Mucosa of rectum (tissue), 2 donors: ENCODE data around the gene LZTS2.
"Not testable (repeated sequence)": the region's sequence is repeated elsewhere in the genome, so short reads cannot be mapped to it uniquely, and the experiment has no call there.

Experiments used
- H3K27ac ChIP-seq, 2 donors: one replicate each; pipeline ENCODE4 v1.7.0; 2013; ENCODE audit warnings: inconsistent platforms in 2 of 2, low read depth in 2 of 2, low read length in 2 of 2
- H3K27me3 ChIP-seq, 2 donors: one replicate each; pipeline ENCODE4 v1.7.0; 2013; ENCODE audit warnings: low read length in 2 of 2; ENCODE audit not compliant: control insufficient read depth in 2 of 2, insufficient read depth in 2 of 2
- H3K36me3 ChIP-seq, 2 donors: one replicate each; pipeline ENCODE4 v1.7.0; 2013; ENCODE audit warnings: low read length in 2 of 2; ENCODE audit not compliant: control insufficient read depth in 2 of 2, insufficient read depth in 2 of 2
- H3K4me1 ChIP-seq, 2 donors: one replicate each; pipeline ENCODE4 v1.7.0; 2013; ENCODE audit warnings: low read length in 2 of 2, mild to moderate bottlenecking in 1 of 2; ENCODE audit not compliant: control insufficient read depth in 2 of 2, insufficient read depth in 2 of 2
- H3K4me3 ChIP-seq, 2 donors: one replicate each; pipeline ENCODE4 v1.7.0; 2013; ENCODE audit warnings: low read length in 2 of 2
- H3K9ac ChIP-seq, 2 donors: one replicate each; pipeline ENCODE4 v1.7.0; 2013; ENCODE audit warnings: low read length in 2 of 2, low read depth in 1 of 2, mild to moderate bottlenecking in 1 of 2
- H3K9me3 ChIP-seq, 2 donors: one replicate each; pipeline ENCODE4 v1.7.0; 2013; ENCODE audit warnings: low read length in 2 of 2; ENCODE audit not compliant: control insufficient read depth in 2 of 2
- donor health status: healthy.
- donor health status: Normal muscosa, but diverticular disease.

Gene LZTS2

DNA sequence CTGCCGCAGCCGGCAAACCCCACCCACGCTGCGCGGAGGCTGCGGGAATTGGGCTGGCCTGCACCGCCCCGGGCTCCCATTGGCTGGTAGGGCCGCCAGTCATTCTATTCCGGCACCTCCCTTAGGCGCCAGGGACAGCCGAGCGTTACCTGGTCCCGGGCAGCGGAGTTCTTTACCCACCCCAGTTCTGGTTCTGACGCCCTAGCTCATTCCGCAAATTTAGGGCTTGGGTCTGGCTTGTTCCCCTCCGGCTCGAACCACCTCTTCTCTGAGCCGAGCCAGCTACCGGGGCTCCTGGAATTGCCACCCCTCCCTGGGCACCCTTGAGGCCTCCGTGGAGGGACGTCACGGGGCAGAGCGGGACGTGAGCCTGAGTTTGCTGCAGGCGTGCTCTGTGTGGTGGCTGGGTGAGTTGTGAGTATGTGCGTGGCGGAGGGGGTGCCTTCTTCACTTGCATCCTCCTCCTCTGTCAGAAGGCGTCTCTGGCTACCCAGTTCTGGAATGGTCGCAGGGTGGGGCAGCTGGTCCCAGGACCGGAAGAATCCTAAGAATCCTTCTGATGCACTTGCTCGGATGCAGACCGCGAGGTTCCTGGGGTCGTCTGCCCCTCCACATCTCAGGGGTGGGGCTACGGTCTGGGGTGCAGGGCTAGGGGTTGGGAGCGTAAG is 31.7 kb downstream of the LZTS2 start, which contains the start of the genes PDZD7 and SFXN3:
Gene PDZD7 (minus strand): TSS at position 2 of the 668 bp plus-strand sequence. CDS start 910 bp downstream, outside the sequence.
Gene SFXN3 (plus strand): TSS at position 107 of the 668 bp plus-strand sequence. CDS start 3,461 bp downstream, outside the sequence.
- H3K9ac ChIP-seq, result peak within 1 kb of the TSS; percentile 79 to 87
- H3K4me1 ChIP-seq, result peaks cover 21% of the 10 kb centered on the region in 2 donors
- H3K9me3 ChIP-seq, result no peaks in the 10 kb centered on the region
- H3K27me3 ChIP-seq, result peaks cover 0 to 5% of the 10 kb centered on the region in 2 donors
- H3K27ac ChIP-seq, result peak within 1 kb of the TSS; percentile 78 to 87
- H3K36me3 ChIP-seq, result peaks cover 5 to 9% of the 10 kb centered on the region in 2 donors
- peak within 1 kb of the TSS; percentile 74 to 81 for H3K4me3 ChIP-seq

DNA sequence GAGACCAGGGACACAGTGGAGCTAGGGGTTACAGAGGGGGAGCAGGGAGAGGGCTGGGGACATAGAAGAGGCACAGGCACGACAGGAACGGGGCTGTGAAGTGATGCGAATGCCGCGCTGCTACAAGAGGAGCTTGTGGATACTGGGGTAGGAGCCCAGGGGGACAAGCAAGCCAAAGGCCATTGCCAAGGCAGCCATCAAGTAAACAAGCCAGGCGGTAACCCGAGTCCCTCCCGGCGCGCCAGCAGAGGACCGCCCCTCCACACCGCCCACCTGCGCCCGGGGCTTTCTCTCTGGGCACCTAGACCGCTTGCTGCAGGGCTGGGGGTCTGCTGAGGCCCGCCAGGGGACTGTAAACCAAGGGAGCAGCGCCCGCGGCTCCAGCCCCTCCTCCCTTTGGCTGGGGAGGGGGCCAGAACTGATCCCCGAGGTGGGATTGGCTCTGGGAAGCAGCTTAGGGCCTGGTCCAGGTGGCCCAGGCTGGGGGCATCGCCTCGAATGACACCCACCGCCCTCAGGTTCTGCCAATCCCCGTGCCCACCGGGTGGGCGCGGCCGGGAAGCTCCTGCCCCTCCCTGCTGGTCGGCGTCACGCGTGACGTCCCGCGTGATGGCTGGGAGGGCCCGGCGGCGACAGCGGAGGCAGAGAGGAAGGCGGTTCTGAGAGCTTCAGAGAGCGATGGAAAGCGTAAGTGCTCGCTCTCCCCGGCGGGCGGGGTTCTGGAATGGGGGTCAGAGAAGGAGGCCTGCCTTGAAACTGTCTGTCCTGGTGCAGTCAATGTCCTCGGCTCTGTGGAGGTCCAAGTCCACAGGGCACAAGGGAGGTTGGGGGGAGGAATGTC is 32.4 kb downstream of the LZTS2 start:
- H3K4me3 ChIP-seq, result peak overlapping the region; percentile 74 to 81
- H3K9me3 ChIP-seq, result no peaks in the 10 kb centered on the region
- peaks cover 0 to 5% of the 10 kb centered on the region in 2 donors for H3K27me3 ChIP-seq
- H3K27ac ChIP-seq, result peak overlapping the region; percentile 78 to 87
- peaks cover 10 to 15% of the 10 kb centered on the region in 2 donors for H3K36me3 ChIP-seq
- peaks cover 21% of the 10 kb centered on the region in 2 donors for H3K4me1 ChIP-seq
- H3K9ac ChIP-seq, result peak overlapping the region; percentile 79 to 87

DNA sequence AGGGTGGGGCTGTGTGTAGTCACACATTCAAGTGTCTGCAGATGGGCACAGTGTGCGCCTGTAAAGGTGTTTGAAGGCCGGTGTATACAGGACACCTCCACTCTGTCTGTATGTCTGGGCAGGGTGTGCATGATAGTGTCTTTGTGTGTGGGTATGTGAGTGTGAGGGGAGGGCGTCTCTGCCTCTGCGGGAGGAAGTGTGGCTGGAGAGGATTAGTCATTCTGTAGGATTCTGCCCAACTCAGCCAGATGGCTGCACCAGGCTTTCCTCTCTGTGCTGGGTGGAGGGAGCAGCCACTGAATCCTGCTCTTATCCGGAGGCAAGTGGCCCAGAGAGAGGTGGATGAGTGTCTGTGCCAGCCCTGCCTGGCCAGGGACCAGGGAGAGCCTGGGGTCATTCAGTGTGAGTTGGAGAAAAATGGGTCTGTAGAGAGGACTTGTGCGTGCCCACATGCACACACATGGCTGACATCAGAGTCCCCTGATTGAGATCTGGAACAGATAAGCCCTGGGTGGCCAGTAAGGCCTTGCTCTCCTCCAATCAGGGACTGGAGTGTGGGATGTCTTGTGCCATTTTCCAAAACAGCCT is 33.1 kb downstream of the LZTS2 start:
- Histone ChIP-seq H3K9ac (peak overlapping the region; percentile 79 to 87), H3K4me3 (peak overlapping the region; percentile 74 to 81), H3K36me3 (peaks cover 17 to 22% of the 10 kb centered on the region in 2 donors), H3K4me1 (peaks cover 21% of the 10 kb centered on the region in 2 donors), H3K27me3 (peaks cover 0 to 5% of the 10 kb centered on the region in 2 donors), H3K27ac (peak overlapping the region; percentile 78 to 87), H3K9me3 (no peaks in the 10 kb centered on the region)

DNA sequence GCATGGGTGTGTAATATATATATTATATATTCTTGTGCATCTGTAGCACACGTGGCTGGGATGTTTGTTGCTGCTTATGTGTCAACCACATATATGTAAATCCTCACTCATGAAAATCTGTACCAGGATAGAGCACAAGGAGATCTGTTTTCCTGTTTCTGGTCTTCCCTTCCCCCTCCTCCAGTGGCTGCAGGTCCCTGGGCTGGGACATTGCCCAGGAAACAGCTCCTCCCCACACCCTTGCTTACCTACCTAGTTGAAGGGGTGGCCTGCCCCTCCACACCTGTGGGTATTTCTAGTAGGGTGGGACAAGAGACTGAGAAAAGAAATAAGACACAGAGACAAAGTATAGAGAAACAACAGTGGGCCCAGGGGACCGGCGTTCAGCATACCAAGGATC is 33.7 kb downstream of the LZTS2 start:
- Histone ChIP-seq H3K36me3 (peaks cover 21 to 28% of the 10 kb centered on the region in 2 donors), H3K9me3 (no peaks in the 10 kb centered on the region), H3K4me3 (peak overlapping the region in 1 of 2 donors; percentile 74), H3K4me1 (peaks cover 21 to 25% of the 10 kb centered on the region in 2 donors), H3K27me3 (peaks cover 0 to 5% of the 10 kb centered on the region in 2 donors), H3K27ac (no peak overlapping the region), H3K9ac (peak overlapping the region in 1 of 2 donors; percentile 79)

DNA sequence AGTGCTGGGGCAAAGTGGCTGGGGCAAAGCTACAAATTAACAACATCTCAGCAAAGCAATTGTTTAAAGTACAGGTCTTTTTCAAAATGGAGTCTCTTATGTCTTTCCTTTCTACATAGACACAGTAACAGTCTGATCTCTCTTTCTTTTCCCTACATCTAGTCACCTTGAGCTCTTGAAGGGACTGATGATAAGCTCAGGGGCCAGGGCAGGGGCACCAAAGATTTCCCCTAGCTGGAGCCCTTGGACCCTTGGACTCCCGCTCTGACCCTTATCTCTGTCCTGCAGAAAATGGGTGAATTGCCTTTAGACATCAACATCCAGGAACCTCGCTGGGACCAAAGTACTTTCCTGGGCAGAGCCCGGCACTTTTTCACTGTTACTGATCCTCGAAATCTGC is 34.8 kb downstream of the LZTS2 start:
- H3K9me3 ChIP-seq, H3K9ac ChIP-seq, H3K4me3 ChIP-seq, H3K27ac ChIP-seq, H3K27me3 ChIP-seq: not testable (repeated sequence)
- peaks cover 21 to 35% of the 10 kb centered on the region in 2 donors for H3K36me3 ChIP-seq
- peaks cover 21 to 25% of the 10 kb centered on the region in 2 donors for H3K4me1 ChIP-seq

DNA sequence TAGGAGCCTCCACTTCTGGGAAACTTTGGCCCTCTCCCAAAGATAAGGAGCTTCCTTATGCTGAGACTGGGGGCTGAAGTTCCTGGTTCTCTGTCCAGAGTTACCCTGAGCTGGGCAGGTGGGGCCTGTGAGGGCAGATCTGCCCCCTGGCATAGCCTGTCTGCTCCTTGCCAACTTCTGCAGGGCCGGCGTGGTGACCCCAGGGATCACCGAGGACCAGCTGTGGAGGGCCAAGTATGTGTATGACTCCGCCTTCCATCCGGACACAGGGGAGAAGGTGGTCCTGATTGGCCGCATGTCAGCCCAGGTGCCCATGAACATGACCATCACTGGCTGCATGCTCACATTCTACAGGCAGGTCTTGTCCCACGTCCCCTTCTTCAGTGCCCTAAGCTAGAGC is 35.7 kb downstream of the LZTS2 start:
- peaks cover 21 to 37% of the 10 kb centered on the region in 2 donors for H3K36me3 ChIP-seq

DNA sequence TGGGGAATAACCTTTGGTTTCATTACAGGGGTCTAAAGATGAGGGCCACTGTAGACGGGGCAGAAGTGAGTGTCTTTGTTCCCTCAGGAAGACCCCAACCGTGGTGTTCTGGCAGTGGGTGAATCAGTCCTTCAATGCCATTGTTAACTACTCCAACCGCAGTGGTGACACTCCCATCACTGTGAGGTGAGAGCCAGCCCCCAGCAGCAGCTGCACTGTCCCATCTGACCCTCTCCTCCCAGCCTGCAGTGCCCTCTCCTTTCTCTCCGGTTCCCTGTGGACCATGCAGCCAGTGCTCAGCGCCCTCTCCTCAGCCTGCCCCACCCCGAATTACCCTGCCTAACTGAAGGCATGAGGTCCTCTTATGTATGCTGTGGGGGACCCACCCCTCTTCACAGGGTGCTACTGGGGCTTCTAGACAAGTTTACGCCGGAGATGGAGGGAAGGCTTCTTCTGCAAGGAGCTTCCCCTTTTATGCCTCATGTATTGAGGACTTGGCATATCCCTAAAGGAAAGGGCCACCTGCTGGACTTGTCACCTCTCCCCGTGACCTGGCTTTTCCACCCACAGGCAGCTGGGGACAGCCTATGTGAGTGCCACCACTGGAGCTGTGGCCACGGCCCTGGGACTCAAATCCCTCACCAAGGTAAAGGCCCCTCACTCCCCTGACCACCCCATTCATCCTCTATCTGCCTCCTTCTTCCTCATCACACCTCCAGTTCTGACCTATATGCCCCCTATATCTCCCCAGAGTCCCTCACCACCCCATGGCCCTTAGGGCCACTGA is 36.5 kb downstream of the LZTS2 start:
- Histone ChIP-seq H3K36me3 (peaks cover 21 to 37% of the 10 kb centered on the region in 2 donors), H3K27ac (no peak overlapping the region)

More for the DNA sequence above, 35.7 kb downstream of the LZTS2 start:
- Histone ChIP-seq H3K4me3 (no peak overlapping the region), H3K4me1 (peaks cover 21 to 25% of the 10 kb centered on the region in 2 donors), H3K27ac (no peak overlapping the region), H3K9me3 (no peaks in the 10 kb centered on the region), H3K9ac (no peak overlapping the region), H3K27me3 (no peaks in the 10 kb centered on the region)

DNA sequence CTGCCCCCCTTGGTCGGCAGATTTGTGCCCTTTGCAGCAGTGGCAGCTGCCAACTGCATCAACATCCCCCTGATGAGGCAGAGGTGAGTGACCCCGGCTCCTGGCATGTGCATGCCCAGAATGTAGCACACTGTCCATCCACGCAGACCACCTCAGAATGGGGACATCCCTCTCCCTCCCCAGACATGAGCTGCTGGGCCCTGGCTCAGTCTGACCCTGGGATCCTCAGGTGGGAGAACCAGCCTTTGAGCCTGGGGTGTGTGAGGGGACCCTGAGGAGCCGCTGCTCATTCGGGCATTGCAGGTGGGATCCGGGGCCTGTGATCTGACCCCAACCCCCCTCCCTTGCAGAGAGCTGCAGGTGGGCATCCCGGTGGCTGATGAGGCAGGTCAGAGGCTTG is 37.1 kb downstream of the LZTS2 start:
- Histone ChIP-seq H3K4me3 (no peak overlapping the region), H3K9me3 (no peaks in the 10 kb centered on the region), H3K27ac (no peak overlapping the region), H3K27me3 (no peaks in the 10 kb centered on the region), H3K4me1 (peaks cover 21% of the 10 kb centered on the region in 2 donors), H3K9ac (no peak overlapping the region), H3K36me3 (peaks cover 21 to 37% of the 10 kb centered on the region in 2 donors)

More for the DNA sequence above, 36.5 kb downstream of the LZTS2 start:
- Histone ChIP-seq H3K9ac (no peak overlapping the region), H3K9me3 (no peaks in the 10 kb centered on the region), H3K4me3 (no peak overlapping the region), H3K4me1 (peaks cover 23 to 24% of the 10 kb centered on the region in 2 donors), H3K27me3 (no peaks in the 10 kb centered on the region)

DNA sequence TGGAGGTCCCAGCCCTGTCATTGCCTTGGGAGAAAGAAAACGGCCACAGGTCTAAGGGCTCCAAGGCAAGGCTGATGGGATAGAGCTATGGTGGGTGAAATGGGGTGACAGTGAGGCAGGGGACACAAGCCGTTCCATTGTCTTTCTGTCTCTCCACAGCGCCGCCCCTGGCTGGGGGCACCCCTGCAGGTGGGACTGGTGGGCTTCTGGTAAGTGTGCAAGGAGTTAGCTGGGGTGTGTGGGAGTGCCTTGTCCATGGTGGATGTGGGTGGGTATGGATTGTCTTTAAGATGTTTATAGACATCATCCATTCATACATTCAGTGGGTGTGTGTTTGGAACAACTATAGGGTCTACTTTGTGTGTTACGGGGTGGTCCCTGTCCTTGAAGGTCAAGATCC is 38.9 kb downstream of the LZTS2 start:
- Histone ChIP-seq H3K27me3 (no peaks in the 10 kb centered on the region), H3K4me1 (peaks cover 18% of the 10 kb centered on the region in 2 donors), H3K4me3 (no peak overlapping the region)

More for the DNA sequence above, 38.9 kb downstream of the LZTS2 start:
- peaks cover 21 to 37% of the 10 kb centered on the region in 2 donors for H3K36me3 ChIP-seq
- no peak overlapping the region for H3K9ac ChIP-seq
- H3K9me3 ChIP-seq, result no peaks in the 10 kb centered on the region
- H3K27ac ChIP-seq, result no peak overlapping the region
